HepG2 (cell line): Measurements from ENCODE around the gene SSX2IP. TPM values are rescaled to one million over a fixed set of nuclear protein-coding genes. Genes with fewer than 3 reads are reported as not detected.

Source experiments
- AKAP8 ChIP-seq: sonication (generic); formaldehyde crosslinking; IDR thresholded peaks from 2 replicates; pipeline ENCODE4 v1.5.1; 2020; ENCODE audit warnings: mild to moderate bottlenecking, missing genetic modification reagents
- ARID2 ChIP-seq: sonication (generic); formaldehyde crosslinking; IDR thresholded peaks from 2 replicates; pipeline ENCODE4 v1.8.1; 2022; ENCODE audit warnings: mild to moderate bottlenecking, missing genetic modification reagents, borderline replicate concordance
- ASH2L ChIP-seq: fragments of 300-600, 200-600 bp; sonication (generic); IDR thresholded peaks from 2 replicates; pipeline ENCODE4 v1.7.0; 2017; ENCODE audit warnings: low read depth, mild to moderate bottlenecking, moderate library complexity, mixed read lengths, low read length; ENCODE audit not compliant: insufficient read length
- ATF6 ChIP-seq: sonication (generic); formaldehyde crosslinking; conservative IDR thresholded peaks from 2 replicates; pipeline ENCODE4 v1.4.0; 2020; ENCODE audit warnings: missing genetic modification reagents
- CBX5 ChIP-seq: sonication (generic); formaldehyde crosslinking; IDR thresholded peaks from 2 replicates; pipeline ENCODE4 v1.4.0; 2020; ENCODE audit warnings: missing genetic modification reagents, borderline replicate concordance
- KAT7 ChIP-seq: IDR thresholded peaks from 2 replicates; pipeline ENCODE4 v1.6.1; 2018; ENCODE audit warnings: borderline replicate concordance, missing compliant biosample characterization
- KDM2A ChIP-seq: sonication (generic); formaldehyde crosslinking; IDR thresholded peaks from 2 replicates; pipeline ENCODE4 v1.4.0; 2020; ENCODE audit warnings: low read depth, missing genetic modification reagents, borderline replicate concordance
- LCORL ChIP-seq, 2 experiments: fragments of 450-650 bp in 1 of 2; sonication (generic) in 1 of 2; formaldehyde crosslinking in 1 of 2; IDR thresholded peaks; 2 replicates each; pipeline versions ENCODE4 v1.5.0 to v1.6.1; 2017 to 2020; ENCODE audit warnings: antibody characterized with exemption in 1 of 2, missing genetic modification reagents in 1 of 2
- MIER3 ChIP-seq: IDR thresholded peaks from 2 replicates; pipeline ENCODE4 v1.6.1; 2016; ENCODE audit warnings: missing compliant biosample characterization, borderline replicate concordance
- RCOR2 ChIP-seq: IDR thresholded peaks from 2 replicates; pipeline ENCODE4 v1.6.1; 2016; ENCODE audit warnings: missing biosample characterization, missing genetic modification reagents
- RNF2 ChIP-seq: fragments of 450-650 bp; conservative IDR thresholded peaks from 2 replicates; pipeline ENCODE4 v1.6.1; 2016; ENCODE audit warnings: low read depth
- TGIF2 ChIP-seq: IDR thresholded peaks from 2 replicates; pipeline ENCODE4 v1.6.1; 2016; ENCODE audit warnings: control low read depth, missing compliant biosample characterization
- U2AF2 ChIP-seq: fragments of 200-400 bp; formaldehyde crosslinking; IDR thresholded peaks from 2 replicates; pipeline ENCODE4 v1.6.1; 2017; ENCODE audit warnings: low read depth, mild to moderate bottlenecking, low read length
- ZNF333 ChIP-seq: sonication (generic); formaldehyde crosslinking; IDR thresholded peaks from 2 replicates; pipeline ENCODE4 v1.4.0; 2020; ENCODE audit warnings: mild to moderate bottlenecking, missing genetic modification reagents, borderline replicate concordance
- ZNF543 ChIP-seq: sonication (generic); formaldehyde crosslinking; IDR thresholded peaks from 2 replicates; pipeline ENCODE4 v1.4.0; 2020; ENCODE audit warnings: mild to moderate bottlenecking, missing genetic modification reagents
- ZNF713 ChIP-seq: sonication (generic); formaldehyde crosslinking; IDR thresholded peaks from 2 replicates; pipeline ENCODE4 v1.4.0; 2020; ENCODE audit warnings: mild to moderate bottlenecking, missing genetic modification reagents
- ZNF788 ChIP-seq: sonication (generic); formaldehyde crosslinking; IDR thresholded peaks from 2 replicates; pipeline ENCODE4 v1.5.0; 2020; ENCODE audit warnings: mild to moderate bottlenecking, missing genetic modification reagents, borderline replicate concordance
- polyA plus RNA-seq, 8 experiments: library from polyadenylated mRNA; depleted of rRNA in 3 of 8; stranded (reverse) in 7 of 8; unstranded in 1 of 8; fragments of >200 nt; fragmentation: Illumina TruSeq in 4 of 8; extraction: Trizol in 4 of 8; gene quantifications; 2 replicates each; pipeline versions ENCODE4 v1.2.1 to v1.2.3, GENCODE V29; 2011 to 2016; ENCODE audit warnings: low read depth in 4 of 8, missing spikeins in 1 of 8, mixed read lengths in 1 of 8; ENCODE audit not compliant: insufficient read depth in 1 of 8
- total RNA-seq, 5 experiments: library from RNA; depleted of rRNA; stranded (reverse); fragments of >200 nt; fragmentation: Illumina TruSeq; extraction: Trizol; gene quantifications; 2 replicates each; pipeline ENCODE4 v1.2.3, GENCODE V29; 2016; ENCODE audit warnings: low read depth in 1 of 5
- TF ChIP-seq, protein P1 (sequence below): sonication (generic); formaldehyde crosslinking; IDR thresholded peaks from 2 replicates; pipeline ENCODE4 v1.8.1; 2023; ENCODE audit warnings: mild to moderate bottlenecking, missing genetic modification reagents
- TF ChIP-seq, protein P2 (sequence below): sonication (generic); formaldehyde crosslinking; IDR thresholded peaks from 2 replicates; pipeline ENCODE4 v1.4.0; 2020; ENCODE audit warnings: missing genetic modification reagents
- TF ChIP-seq, protein P3 (sequence below): sonication (generic); formaldehyde crosslinking; IDR thresholded peaks from 2 replicates; pipeline ENCODE4 v1.5.0; 2020; ENCODE audit warnings: mild to moderate bottlenecking, missing genetic modification reagents

SSX2IP gene
- total and polyA plus RNA-seq, 2 of the 13 experiments (the other 11 are each of a cell fraction or from before 2014, with no cell fraction given) = 2.7 to 23.7 TPM

DNA sequence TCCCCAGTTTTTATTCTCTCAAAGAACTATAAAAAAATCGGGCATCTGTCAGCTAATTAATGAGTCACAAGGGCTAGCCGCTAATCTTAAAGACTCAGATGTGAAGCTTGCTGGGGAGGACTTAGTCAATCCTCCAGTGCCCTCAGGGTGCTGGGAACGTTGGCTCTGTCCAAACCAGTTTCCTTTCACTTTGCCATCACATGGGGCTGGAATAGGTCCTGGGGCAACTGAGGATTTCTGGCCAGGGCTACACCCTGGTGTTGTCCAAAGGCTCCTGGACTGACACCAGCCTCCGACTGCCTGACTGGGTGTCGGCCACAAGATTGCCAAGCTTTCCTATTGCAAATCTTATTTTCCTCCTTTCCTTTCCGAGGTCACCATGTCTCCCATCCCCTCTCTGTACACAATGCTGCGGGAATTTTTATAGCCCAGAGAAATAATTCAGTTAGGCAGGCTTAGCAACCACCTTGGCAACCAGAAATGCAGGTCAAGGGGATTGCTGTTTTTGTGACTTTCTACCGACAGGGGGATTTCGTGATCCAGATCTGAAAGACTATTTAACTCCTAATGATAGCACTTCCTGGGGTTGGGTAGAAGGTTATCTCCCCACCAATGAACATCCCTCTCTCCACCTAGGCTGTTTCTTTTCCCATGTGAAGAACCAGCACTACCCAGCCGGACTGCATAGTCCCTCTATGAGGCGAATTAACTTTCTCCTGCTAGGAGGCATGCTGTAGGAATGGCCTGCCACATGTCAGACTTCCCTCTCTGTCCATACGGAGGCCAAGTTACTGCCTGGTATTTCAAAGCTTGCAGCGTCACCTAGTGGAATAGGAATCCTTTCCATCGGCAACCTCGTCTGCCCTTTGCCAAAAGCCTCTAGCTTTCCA, 86.1 kb downstream of the SSX2IP start (continued):
- TF ChIP-seq ZNF713 (no peak), RCOR2 (CRISPR knock-in tag) (no peak), LCORL (IDR thresholded peaks at IDR 0.05) (no peak), LCORL (CRISPR knock-in tag; IDR thresholded peaks at IDR 0.05) (0 out of 2 replicates have a peak, but pooled peaks have one; percentile 21), ATF6 (CRISPR knock-in tag) (no peak), ZNF333 (CRISPR knock-in tag) (no peak), ZNF543 (CRISPR knock-in tag) (no peak), ASH2L (peak; percentile 28), TGIF2 (0 out of 2 replicates have a peak, but pooled peaks have one; percentile 55), RNF2 (peak; percentile 65), U2AF2 (no peak), AKAP8 (CRISPR knock-in tag) (no peak), MIER3 (CRISPR knock-in tag) (0 out of 2 replicates have a peak, but pooled peaks have one; percentile 24), ARID2 (CRISPR knock-in tag) (no peak), CBX5 (CRISPR knock-in tag) (0 out of 2 replicates have a peak, but pooled peaks have one; percentile 31), ZNF788 (no peak), KAT7 (CRISPR knock-in tag) (no peak), KDM2A (CRISPR knock-in tag) (peak; percentile 46; the same call in 1 of the 2 replicates)
- TF ChIP-seq, protein P1, sequence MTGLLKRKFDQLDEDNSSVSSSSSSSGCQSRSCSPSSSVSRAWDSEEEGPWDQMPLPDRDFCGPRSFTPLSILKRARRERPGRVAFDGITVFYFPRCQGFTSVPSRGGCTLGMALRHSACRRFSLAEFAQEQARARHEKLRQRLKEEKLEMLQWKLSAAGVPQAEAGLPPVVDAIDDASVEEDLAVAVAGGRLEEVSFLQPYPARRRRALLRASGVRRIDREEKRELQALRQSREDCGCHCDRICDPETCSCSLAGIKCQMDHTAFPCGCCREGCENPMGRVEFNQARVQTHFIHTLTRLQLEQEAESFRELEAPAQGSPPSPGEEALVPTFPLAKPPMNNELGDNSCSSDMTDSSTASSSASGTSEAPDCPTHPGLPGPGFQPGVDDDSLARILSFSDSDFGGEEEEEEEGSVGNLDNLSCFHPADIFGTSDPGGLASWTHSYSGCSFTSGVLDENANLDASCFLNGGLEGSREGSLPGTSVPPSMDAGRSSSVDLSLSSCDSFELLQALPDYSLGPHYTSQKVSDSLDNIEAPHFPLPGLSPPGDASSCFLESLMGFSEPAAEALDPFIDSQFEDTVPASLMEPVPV (CRISPR knock-in tag) = no peak
- TF ChIP-seq, protein P2, sequence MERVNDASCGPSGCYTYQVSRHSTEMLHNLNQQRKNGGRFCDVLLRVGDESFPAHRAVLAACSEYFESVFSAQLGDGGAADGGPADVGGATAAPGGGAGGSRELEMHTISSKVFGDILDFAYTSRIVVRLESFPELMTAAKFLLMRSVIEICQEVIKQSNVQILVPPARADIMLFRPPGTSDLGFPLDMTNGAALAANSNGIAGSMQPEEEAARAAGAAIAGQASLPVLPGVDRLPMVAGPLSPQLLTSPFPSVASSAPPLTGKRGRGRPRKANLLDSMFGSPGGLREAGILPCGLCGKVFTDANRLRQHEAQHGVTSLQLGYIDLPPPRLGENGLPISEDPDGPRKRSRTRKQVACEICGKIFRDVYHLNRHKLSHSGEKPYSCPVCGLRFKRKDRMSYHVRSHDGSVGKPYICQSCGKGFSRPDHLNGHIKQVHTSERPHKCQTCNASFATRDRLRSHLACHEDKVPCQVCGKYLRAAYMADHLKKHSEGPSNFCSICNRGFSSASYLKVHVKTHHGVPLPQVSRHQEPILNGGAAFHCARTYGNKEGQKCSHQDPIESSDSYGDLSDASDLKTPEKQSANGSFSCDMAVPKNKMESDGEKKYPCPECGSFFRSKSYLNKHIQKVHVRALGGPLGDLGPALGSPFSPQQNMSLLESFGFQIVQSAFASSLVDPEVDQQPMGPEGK (CRISPR knock-in tag) = no peak
- TF ChIP-seq, protein P3, sequence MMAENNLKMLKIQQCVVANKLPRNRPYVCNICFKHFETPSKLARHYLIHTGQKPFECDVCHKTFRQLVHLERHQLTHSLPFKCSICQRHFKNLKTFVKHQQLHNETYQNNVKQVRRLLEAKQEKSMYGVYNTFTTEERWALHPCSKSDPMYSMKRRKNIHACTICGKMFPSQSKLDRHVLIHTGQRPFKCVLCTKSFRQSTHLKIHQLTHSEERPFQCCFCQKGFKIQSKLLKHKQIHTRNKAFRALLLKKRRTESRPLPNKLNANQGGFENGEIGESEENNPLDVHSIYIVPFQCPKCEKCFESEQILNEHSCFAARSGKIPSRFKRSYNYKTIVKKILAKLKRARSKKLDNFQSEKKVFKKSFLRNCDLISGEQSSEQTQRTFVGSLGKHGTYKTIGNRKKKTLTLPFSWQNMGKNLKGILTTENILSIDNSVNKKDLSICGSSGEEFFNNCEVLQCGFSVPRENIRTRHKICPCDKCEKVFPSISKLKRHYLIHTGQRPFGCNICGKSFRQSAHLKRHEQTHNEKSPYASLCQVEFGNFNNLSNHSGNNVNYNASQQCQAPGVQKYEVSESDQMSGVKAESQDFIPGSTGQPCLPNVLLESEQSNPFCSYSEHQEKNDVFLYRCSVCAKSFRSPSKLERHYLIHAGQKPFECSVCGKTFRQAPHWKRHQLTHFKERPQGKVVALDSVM (CRISPR knock-in tag) = 0 out of 2 replicates have a peak, but pooled peaks have one; percentile 37
